OCI-LY1 (cell line): ENCODE measurements around the gene SOX30.

Experiments
- H2AFZ ChIP-seq: fragments of 200-600 bp; sonication (generic), shearing (Covaris generic); 2 replicates; pipeline ENCODE4 v1.6.0; 2014; ENCODE audit warnings: antibody characterized with exemption, mild to moderate bottlenecking, low read length
- H3F3A ChIP-seq: fragments of 200-600 bp; sonication (generic), shearing (Covaris generic); 2 replicates; pipeline ENCODE4 v1.6.0; 2014; ENCODE audit warnings: mild to moderate bottlenecking, antibody characterized with exemption, low read length, moderate library complexity; ENCODE audit not compliant: insufficient read depth
- H3K27ac ChIP-seq: fragments of 200-600 bp; sonication (generic); 2 replicates; pipeline ENCODE4 v1.5.1; 2014; ENCODE audit warnings: low read length, mixed run types, mild to moderate bottlenecking, low read depth; ENCODE audit not compliant: poor library complexity, severe bottlenecking
- H3K27me3 ChIP-seq: fragments of 200-600 bp; sonication (generic); 2 replicates; pipeline ENCODE4 v1.6.0; 2014; ENCODE audit warnings: antibody characterized with exemption, mild to moderate bottlenecking, low read length, moderate library complexity; ENCODE audit not compliant: insufficient read depth
- H3K36me3 ChIP-seq: fragments of 200-600 bp; sonication (generic); 2 replicates; pipeline ENCODE4 v1.6.1; 2014; ENCODE audit warnings: mild to moderate bottlenecking, antibody characterized with exemption, low read length, moderate library complexity, mixed read lengths; ENCODE audit not compliant: insufficient read depth
- H3K4me1 ChIP-seq: fragments of 200-600 bp; sonication (generic); 2 replicates; pipeline ENCODE4 v1.5.1; 2014; ENCODE audit warnings: mild to moderate bottlenecking, low read length, moderate library complexity; ENCODE audit not compliant: insufficient read depth, severe bottlenecking
- H3K4me2 ChIP-seq: fragments of 200-600 bp; sonication (generic), shearing (Covaris generic); 2 replicates; pipeline ENCODE4 v1.6.1; 2014; ENCODE audit warnings: low read length
- H3K4me3 ChIP-seq: fragments of 200-600 bp; sonication (generic); 2 replicates; pipeline ENCODE4 v1.5.1; 2014; ENCODE audit warnings: low read length, low read depth, mild to moderate bottlenecking, mixed read lengths; ENCODE audit not compliant: poor library complexity, severe bottlenecking
- H3K79me2 ChIP-seq: fragments of 200-600 bp; shearing (Covaris generic); 2 replicates; pipeline ENCODE4 v1.6.1; 2016; ENCODE audit warnings: mixed run types, low read length, mixed read lengths; ENCODE audit not compliant: insufficient read depth
- H3K9ac ChIP-seq: fragments of 200-600 bp; sonication (generic), shearing (Covaris generic); 2 replicates; pipeline ENCODE4 v1.6.1; 2014; ENCODE audit warnings: mild to moderate bottlenecking, low read length, mixed read lengths
- H3K9me2 ChIP-seq: fragments of 200-600 bp; sonication (generic), shearing (Covaris generic); 2 replicates; pipeline ENCODE4 v1.6.1; 2014; ENCODE audit warnings: low read depth, mild to moderate bottlenecking, low read length, mixed read lengths
- H3K9me3 ChIP-seq: fragments of 200-600 bp; shearing (Covaris generic); 2 replicates; pipeline ENCODE4 v1.6.1; 2014; ENCODE audit warnings: low read length, mixed read lengths
- H4K20me1 ChIP-seq: fragments of 200-600 bp; sonication (generic), shearing (Covaris generic); 2 replicates; pipeline ENCODE4 v1.6.0; 2016; ENCODE audit warnings: mild to moderate bottlenecking, low read length; ENCODE audit not compliant: insufficient read depth
- EZH2 ChIP-seq: fragments of 200-600 bp; sonication (generic), shearing (Covaris generic); IDR thresholded peaks from 2 replicates; pipeline ENCODE4 v1.8.0; 2017; ENCODE audit warnings: borderline replicate concordance, mixed run types, mild to moderate bottlenecking, antibody characterized with exemption, low read length, moderate library complexity, mixed read lengths
- TF ChIP-seq, protein P1 (sequence below): fragments of 200-600 bp; sonication (generic), shearing (Covaris generic); IDR thresholded peaks from 2 replicates; pipeline ENCODE4 v1.5.1; 2017; ENCODE audit warnings: mild to moderate bottlenecking, antibody characterized with exemption, low read length, moderate library complexity, mixed read lengths

The SOX30 gene

DNA sequence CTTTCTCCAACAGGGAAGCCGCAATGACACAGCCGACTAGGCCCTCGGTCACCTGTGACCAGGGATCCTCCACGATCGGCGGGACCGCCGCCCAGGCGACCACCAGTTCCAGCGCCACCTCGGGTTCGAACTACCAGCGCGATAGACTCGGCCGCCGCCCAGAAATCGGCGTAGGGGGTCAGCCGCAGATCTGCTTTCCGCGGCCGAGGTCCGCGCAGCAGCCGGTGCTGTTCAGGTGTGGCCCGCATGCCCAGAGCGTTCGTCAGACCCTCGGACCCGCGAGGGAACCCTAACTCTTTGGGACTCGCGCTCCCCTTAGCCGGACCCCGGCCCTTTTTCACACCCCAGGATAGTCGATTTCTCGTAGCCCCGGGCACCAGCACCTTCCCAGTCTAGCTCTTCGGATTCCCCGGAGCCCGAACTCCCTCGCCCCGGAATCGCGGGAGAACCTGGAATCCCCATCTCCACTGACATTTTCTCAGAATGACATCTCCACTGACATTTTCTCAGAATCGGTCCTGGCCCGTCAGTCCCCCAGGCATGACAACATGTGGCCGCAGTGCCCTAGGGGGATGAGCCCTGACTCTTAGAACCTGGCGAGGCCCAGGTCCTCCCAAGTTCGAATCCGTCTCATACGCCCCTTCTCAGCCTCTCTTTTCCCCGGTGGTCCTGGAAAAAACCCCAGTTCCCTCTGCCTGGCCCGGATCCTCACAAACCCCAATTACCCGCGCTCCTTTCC lies 19.5 kb upstream of the SOX30 start:
- Histone ChIP-seq H3K4me3 (peak overlapping the region; percentile 55), H3K36me3 (no peaks in the 10 kb centered on the region), H3K27me3 (peaks cover 5% of the 10 kb centered on the region), H3K9ac (no peak overlapping the region; the same call in 1 of the 2 replicates), H2AFZ (no peak overlapping the region), H3K4me2 (peak overlapping the region; percentile 73), H3K9me3 (no peaks in the 10 kb centered on the region), H3K4me1 (peaks cover 14% of the 10 kb centered on the region), H3K9me2 (no peaks in the 10 kb centered on the region), H3F3A (no peaks in the 10 kb centered on the region), H3K27ac (no peak overlapping the region), H4K20me1 (no peaks in the 10 kb centered on the region), H3K79me2 (no peaks in the 10 kb centered on the region)
- TF ChIP-seq, protein P1, sequence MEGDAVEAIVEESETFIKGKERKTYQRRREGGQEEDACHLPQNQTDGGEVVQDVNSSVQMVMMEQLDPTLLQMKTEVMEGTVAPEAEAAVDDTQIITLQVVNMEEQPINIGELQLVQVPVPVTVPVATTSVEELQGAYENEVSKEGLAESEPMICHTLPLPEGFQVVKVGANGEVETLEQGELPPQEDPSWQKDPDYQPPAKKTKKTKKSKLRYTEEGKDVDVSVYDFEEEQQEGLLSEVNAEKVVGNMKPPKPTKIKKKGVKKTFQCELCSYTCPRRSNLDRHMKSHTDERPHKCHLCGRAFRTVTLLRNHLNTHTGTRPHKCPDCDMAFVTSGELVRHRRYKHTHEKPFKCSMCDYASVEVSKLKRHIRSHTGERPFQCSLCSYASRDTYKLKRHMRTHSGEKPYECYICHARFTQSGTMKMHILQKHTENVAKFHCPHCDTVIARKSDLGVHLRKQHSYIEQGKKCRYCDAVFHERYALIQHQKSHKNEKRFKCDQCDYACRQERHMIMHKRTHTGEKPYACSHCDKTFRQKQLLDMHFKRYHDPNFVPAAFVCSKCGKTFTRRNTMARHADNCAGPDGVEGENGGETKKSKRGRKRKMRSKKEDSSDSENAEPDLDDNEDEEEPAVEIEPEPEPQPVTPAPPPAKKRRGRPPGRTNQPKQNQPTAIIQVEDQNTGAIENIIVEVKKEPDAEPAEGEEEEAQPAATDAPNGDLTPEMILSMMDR: no peak
- TF ChIP-seq EZH2: no peak

DNA sequence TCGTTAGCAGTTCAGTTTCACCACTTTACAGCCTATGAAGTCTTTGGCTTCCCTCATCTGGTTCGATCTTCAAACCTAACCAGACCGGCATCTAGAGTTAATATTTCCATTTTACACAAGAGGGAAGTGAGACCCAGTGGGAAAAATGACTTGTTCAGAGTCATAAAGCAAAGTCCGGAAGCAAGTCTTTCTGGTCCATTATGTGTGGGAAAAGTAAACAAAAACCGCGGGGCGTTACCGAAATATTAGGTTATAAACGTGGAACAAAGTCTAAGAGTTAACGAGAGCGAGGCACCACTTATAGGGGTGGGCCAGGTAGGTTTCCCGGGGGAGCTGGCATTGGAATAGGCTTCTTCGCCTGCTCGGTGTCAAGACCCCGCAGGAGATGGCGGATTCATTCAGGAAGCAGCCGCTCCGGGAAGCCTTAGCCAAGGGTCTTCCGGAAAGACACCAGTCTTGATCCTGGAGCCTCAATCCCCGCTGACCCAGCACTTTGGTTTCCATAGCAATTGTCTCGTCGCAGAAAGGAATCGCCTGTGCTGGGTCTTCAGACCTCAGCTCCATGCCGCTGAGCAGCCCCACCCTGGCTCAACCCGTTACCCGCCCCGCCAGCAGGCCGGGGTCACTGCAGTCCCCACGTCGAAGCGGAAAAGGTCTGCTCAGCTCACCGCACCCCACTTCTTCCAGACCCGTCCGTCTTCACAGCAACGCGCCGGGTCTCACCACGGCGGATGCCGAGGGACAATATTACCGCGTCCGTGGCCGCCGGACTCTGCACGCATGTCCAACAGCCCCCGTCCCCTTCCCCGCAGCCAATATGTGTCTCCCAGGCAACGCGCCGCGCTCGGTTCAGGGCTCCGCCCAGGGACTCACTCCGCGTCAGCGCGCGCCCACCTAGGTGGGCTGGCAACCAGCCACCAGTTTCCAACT lies 18.7 kb upstream of the SOX30 start, which contains the start of gene C5orf52:
C5orf52 (plus strand) TSS at position 872 of the 930 bp plus-strand sequence. CDS start 82 bp downstream, outside the sequence.
- H3K27me3 ChIP-seq: peaks cover 5% of the 10 kb centered on the region
- H3K79me2 ChIP-seq: no peaks in the 10 kb centered on the region
- no peaks in the 10 kb centered on the region for H3K36me3 ChIP-seq
- H3K4me2 ChIP-seq: peak within 1 kb of the TSS; percentile 73
- no peaks in the 10 kb centered on the region for H3K9me2 ChIP-seq
- H3K4me1 ChIP-seq: peaks cover 14% of the 10 kb centered on the region
- H4K20me1 ChIP-seq: no peaks in the 10 kb centered on the region
- H3K4me3 ChIP-seq: peak within 1 kb of the TSS; percentile 55
- peak within 1 kb of the TSS; percentile 5; the same call in 1 of the 2 replicates for H3K9ac ChIP-seq
- no peak within 1 kb of the TSS for H3K27ac ChIP-seq
- no peak for TF ChIP-seq EZH2
- TF ChIP-seq, protein P1: no peak
- no peaks in the 10 kb centered on the region for H3F3A ChIP-seq
- H2AFZ ChIP-seq: no peak within 1 kb of the TSS
- H3K9me3 ChIP-seq: no peaks in the 10 kb centered on the region

DNA sequence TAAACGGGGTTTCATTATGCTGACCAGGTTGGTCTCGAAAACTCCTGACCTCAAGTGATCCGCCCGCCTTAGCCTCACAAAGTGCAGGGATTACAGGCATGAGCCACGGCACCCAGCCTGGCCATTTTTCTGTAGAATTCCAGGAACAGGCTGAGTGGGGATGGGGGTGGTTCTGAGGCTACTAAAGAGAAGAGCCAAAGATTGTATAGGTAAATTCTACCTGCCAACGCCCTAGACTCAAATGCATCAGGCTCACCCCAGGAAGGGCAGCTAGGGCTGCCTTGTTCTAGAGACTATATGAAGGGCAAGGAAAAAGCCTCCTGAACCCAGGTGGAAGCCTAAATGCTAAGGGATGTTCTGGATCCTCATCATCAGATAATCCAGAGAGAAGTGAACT lies 17.5 kb upstream of the SOX30 start:
- Histone ChIP-seq H3K9me3 (no peaks in the 10 kb centered on the region), H3K36me3 (no peaks in the 10 kb centered on the region), H4K20me1 (no peaks in the 10 kb centered on the region), H3K4me3 (no peak overlapping the region), H3K9ac (no peak overlapping the region), H2AFZ (no peak overlapping the region), H3F3A (no peaks in the 10 kb centered on the region), H3K79me2 (no peaks in the 10 kb centered on the region), H3K27ac (no peak overlapping the region), H3K4me2 (no peak overlapping the region), H3K4me1 (peaks cover 14% of the 10 kb centered on the region), H3K9me2 (no peaks in the 10 kb centered on the region), H3K27me3 (peaks cover 5% of the 10 kb centered on the region)
- TF ChIP-seq EZH2: no peak
- TF ChIP-seq, protein P1: no peak
